Hippocampal formation (tissue), 2 donors: Measurements from ENCODE around the gene LARP4.

Experiments used
- DNase-seq, 2 donors: peaks; one replicate each; lab custom pipeline; 2025; lab: John Stamatoyannopoulos, UW

Gene LARP4

DNA sequence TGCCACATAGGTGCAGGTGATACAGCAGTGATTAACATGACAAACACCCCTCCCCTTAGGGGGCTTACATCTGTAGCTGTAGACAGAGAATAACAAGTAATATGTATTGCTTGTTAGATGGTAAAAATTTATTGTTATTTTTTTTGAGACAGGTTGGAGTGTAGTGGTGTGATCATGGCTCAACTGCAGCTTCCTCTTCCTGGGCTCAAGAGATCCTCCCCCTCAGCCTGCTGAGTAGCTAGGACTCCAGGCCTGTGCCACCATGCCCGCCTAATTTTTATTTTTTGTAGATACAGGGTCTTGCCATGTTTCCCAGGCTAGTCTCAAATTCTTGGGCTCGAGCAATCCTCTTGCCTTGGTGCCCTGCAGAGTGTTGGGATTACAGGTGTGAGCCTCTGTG, 123.9 kb downstream of the LARP4 start:
- no peak for DNase-seq

DNA sequence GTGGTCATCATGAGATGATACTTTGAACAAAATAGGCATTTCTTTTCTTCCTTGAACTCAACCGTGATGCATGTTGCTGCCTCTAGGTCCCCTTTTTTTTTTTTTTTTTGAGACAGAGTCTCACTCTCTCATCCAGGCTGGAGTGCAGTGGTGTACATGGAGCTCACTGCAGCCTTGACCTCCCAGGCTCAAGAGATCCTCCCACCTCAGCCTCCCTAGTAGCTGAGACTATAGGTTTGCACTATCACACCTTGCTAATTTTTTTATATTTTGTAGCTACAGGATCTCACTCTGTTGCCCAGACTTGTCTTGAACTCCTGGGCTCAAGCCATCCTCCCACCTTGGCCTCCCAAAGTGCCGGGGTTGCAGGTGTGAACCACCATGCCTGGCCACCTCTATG, 124.7 kb downstream of the LARP4 start:
- DNase-seq: no peak

DNA sequence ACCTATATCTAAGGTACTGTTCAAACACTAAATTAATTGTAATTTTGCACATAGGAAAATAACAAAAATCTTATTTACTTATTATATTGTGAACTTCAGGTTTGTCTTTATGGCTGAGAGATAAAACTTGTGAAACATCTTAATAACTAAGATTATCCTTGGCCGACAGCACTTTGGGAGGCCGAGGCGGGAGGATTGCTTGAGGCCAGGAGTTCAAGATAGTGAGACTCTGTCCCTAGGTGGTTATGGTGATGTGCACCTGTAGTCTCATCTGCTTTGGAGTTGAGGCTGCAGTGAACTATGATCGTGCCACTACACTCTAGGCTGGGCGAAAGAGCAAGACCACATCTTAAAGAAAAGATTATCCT, 126.7 kb downstream of the LARP4 start:
- no peak for DNase-seq

DNA sequence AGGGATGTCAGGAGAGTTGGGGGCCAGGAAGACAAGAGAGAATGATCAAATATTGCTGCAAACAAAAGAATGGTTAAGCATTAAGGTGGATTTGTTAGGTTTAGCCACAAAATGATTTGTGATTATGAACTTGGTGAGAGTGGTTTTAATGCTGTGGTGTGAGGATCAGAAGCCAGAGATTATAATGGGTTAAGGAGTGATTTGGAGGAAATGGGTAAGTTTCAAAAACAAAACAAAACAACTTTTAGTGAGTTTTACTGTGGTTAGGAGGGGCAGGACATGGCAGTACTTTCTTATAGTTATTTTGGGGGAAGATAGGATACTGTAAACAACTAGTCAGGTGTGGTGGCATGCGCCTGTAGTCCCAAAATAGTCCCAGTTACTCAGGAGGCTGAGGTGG, 128.1 kb downstream of the LARP4 start:
- no peak for DNase-seq

DNA sequence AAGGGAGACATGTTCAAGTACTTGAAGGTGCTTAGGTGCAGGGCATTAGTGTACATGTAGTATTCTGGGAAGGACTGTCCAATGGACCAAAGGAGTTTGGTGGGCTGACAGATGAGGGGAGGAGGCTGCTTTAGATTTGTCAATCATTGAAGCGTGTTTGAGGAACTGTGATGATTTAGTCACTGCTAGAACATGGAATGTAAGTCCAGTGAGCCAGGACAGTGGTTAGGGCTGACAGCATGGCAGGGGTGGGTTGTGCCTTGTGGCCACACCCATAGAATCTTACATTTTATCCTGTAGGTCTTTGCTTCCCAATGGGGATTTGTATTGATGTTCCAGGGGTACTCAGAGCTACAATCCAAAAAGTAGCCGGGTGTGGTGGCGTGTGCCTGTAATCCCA, 128.7 kb downstream of the LARP4 start:
- DNase-seq: no peak
